ENCODE measurements around the gene PHACTR1.

- TF ChIP-seq POLR2A (IDR thresholded peaks at IDR 0.05) (no peak), CTCF (IDR thresholded peaks at IDR 0.05) (no peak)
Measured at GRCh38 chr6:12875051-12875450, 158.5 kb downstream of the PHACTR1 start.

All from testis (tissue), 2 donors.